GM12891 (cell line): ENCODE results near the gene SPATA16.

Experiments
- DNase-seq: peaks from one replicate; pipeline ENCODE4 v3.0.0; 2011; ENCODE audit warnings: low spot score; ENCODE audit not compliant: insufficient read length
- FAIRE-seq: peaks from 2 replicates; lab custom pipeline; 2011; peaks lifted over from hg19 to GRCh38; lab: Jason Lieb, UNC
- PAX5 ChIP-seq: IDR thresholded peaks from 2 replicates; pipeline ENCODE4 v1.6.1; 2011; ENCODE audit warnings: low read length, moderate library complexity, mild to moderate bottlenecking; ENCODE audit not compliant: insufficient read depth, severe bottlenecking
- POLR2A ChIP-seq: IDR thresholded peaks from 2 replicates; pipeline ENCODE4 v1.6.1; 2011; ENCODE audit warnings: low read depth, low read length, control low read depth
- POLR2AphosphoS5 ChIP-seq: IDR thresholded peaks from 2 replicates; pipeline ENCODE4 v1.6.1; 2011; ENCODE audit warnings: low read depth, low read length, control low read depth
- POU2F2 ChIP-seq: IDR thresholded peaks from 2 replicates; pipeline ENCODE4 v1.6.1; 2011; ENCODE audit warnings: low read depth, mild to moderate bottlenecking, control low read depth, low read length, moderate library complexity
- SPI1 ChIP-seq: IDR thresholded peaks from 2 replicates; pipeline ENCODE4 v1.6.1; 2011; ENCODE audit warnings: low read depth, low read length, control low read depth
- TAF1 ChIP-seq: IDR thresholded peaks from 2 replicates; pipeline ENCODE4 v1.6.1; 2011; ENCODE audit warnings: low read depth, low read length, control low read depth

SPATA16 gene

GRCh38 chr3:172929451-172929850 lies 211.6 kb downstream of the SPATA16 start:
- DNase-seq (no peak), FAIRE-seq (no peak)

GRCh38 chr3:172924546-172924945 lies 216.5 kb downstream of the SPATA16 start:
- DNase-seq (no peak), FAIRE-seq (no peak)
- no peak for TF ChIP-seq POLR2A

More at GRCh38 chr3:172929451-172929850, 211.6 kb downstream of the SPATA16 start:
- no peak for TF ChIP-seq SPI1

GRCh38 chr3:172919297-172919683 lies 221.7 kb downstream of the SPATA16 start:
- no peak for TF ChIP-seq TAF1
- TF ChIP-seq POLR2A: no peak
- TF ChIP-seq POLR2AphosphoS5: no peak
- no peak for TF ChIP-seq PAX5
- FAIRE-seq (no peak), DNase-seq (no peak)

GRCh38 chr3:172918568-172919296 lies 222.3 kb downstream of the SPATA16 start:
- no peak for DNase-seq
- no peak for TF ChIP-seq POLR2A
- no peak for TF ChIP-seq POU2F2
- TF ChIP-seq SPI1: no peak
- TF ChIP-seq PAX5: no peak
- no peak for TF ChIP-seq TAF1
- no peak for TF ChIP-seq POLR2AphosphoS5
- FAIRE-seq: no peak

GRCh38 chr3:172918165-172918564 lies 222.9 kb downstream of the SPATA16 start:
- DNase-seq (no peak), FAIRE-seq (no peak)
- no peak for TF ChIP-seq POLR2A
- TF ChIP-seq POU2F2: no peak
- TF ChIP-seq TAF1: no peak
- TF ChIP-seq PAX5: no peak
- no peak for TF ChIP-seq POLR2AphosphoS5
- 0 out of 2 replicates have a peak, but pooled peaks have one; percentile 2 for TF ChIP-seq SPI1

GRCh38 chr3:172915911-172916514 lies 225.0 kb downstream of the SPATA16 start:
- FAIRE-seq: no peak
- DNase-seq: no peak
- TF ChIP-seq POU2F2 (no peak), PAX5 (no peak), SPI1 (no peak), TAF1 (no peak), POLR2AphosphoS5 (no peak), POLR2A (no peak)

GRCh38 chr3:172914854-172915253 lies 226.2 kb downstream of the SPATA16 start:
- FAIRE-seq: no peak

GRCh38 chr3:172913911-172914655 lies 227.0 kb downstream of the SPATA16 start:
- no peak for TF ChIP-seq TAF1
- no peak for TF ChIP-seq POLR2AphosphoS5
- no peak for TF ChIP-seq SPI1
- no peak for TF ChIP-seq PAX5
- no peak for TF ChIP-seq POLR2A
- no peak for TF ChIP-seq POU2F2
- no peak for FAIRE-seq
- DNase-seq: no peak

More at GRCh38 chr3:172914854-172915253, 226.2 kb downstream of the SPATA16 start:
- no peak for DNase-seq
- TF ChIP-seq PAX5 (no peak), POLR2A (no peak), POLR2AphosphoS5 (no peak), POU2F2 (no peak), TAF1 (no peak), SPI1 (no peak)

- FAIRE-seq (no peak), DNase-seq (no peak)
- no peak for TF ChIP-seq POLR2A
- no peak for TF ChIP-seq SPI1
- TF ChIP-seq POU2F2: no peak
- no peak for TF ChIP-seq PAX5
- no peak for TF ChIP-seq TAF1
- TF ChIP-seq POLR2AphosphoS5: no peak
Observed at GRCh38 chr3:172911142-172911541, 229.9 kb downstream of the SPATA16 start.
